ENCODE results near the gene KCNJ10.

GRCh38 chr1:159993911-159994310 lies 76.0 kb downstream of the KCNJ10 start:
- TF ChIP-seq CTCF (IDR thresholded peaks at IDR 0.05; ENCODE audit: borderline replicate concordance, extremely low read depth, low read length, poor library complexity, severe bottlenecking) (no peak), EZH2 (IDR thresholded peaks at IDR 0.05; ENCODE audit: borderline replicate concordance, low read depth, low read length, severe bottlenecking) (no peak)
